GM19452 (cell line): ENCODE data around the gene PFDN4.

ENCODE experiments used
- ATAC-seq: cut with Tn5 transposase; IDR thresholded peaks from one replicate; pipeline ENCODE4 v1.9.1; 2021; ENCODE audit not compliant: unreplicated experiment

PFDN4 gene

GRCh38 chr20:54207743-54208547 lies at the start of gene PFDN4:
PFDN4 (plus strand) TSS chr20:54208087; CDS start chr20:54208101, 14 bp downstream.
- ATAC-seq, result peak; percentile 98

GRCh38 chr20:54158226-54158625 lies 49.7 kb upstream of the PFDN4 start:
- ATAC-seq, result no peak

DNA sequence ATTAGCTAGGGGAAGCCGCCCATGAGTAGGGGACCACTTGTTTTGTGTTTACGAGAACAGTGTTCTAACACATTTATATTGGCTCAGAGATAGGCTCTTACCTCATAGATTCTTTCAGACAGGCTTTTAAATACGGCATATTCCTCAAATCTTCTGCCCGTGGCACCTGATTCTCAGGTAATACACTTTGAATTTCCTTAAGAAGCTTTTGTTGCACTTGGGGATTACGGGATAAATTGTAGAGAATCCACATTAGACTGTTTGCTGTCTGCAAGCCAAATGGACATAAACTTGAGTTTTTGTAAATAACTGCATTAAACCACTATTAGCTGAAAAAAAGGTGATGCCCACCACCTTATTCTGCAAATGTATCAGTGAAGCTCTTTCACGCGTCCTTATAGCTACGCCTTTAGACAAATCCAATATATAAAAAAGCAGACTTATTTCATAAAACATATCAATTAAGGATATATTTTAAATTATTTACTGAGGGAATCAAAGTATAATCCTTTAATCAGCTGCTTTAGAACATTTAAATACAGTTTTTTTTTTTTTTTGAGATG lies 49.0 kb upstream of the PFDN4 start:
- no peak for ATAC-seq

- ATAC-seq, result no peak
Observed at GRCh38 chr20:54160065-54161007, 47.6 kb upstream of the PFDN4 start.

DNA sequence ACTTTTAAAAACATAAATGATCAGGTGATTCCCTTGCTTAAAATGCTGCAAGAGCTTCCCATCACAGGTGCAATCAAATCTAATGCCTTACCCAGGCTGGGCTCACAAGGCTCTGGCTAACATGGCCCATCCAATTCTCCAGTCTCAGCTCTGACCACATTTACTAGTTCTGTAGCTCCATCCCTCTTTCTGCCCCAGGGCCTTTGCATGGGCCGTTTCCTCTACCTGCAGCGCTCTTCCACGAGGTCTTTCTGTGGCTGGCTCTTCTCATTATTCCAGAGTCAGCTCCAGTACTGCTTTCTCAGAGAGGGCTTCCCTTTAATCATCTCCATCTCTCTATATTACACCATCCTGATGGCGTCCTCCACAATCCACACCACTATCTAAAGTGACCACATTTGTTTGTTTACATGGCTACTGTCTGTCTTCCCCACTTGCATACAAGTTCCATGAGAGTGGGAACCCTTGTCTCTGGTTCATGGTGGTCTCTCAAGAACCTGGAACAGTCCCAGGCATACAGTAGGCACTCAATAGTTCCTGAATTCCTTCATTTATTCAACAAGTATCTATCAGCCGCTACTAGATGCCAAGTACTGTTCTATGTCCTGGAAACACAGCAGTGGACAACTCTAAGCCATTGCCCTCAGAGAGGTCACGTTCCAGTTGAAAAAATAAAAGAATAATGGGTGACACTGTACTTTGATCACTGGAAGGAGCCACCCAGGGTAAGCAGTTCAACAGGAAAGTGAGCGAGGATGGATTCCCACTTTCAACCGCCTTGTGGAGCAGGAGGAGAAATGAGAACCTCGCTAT lies 46.7 kb upstream of the PFDN4 start:
- no peak for ATAC-seq

GRCh38 chr20:54161821-54162149 lies 46.1 kb upstream of the PFDN4 start:
- no peak for ATAC-seq

- no peak for ATAC-seq
Observed at GRCh38 chr20:54162378-54163009, 45.4 kb upstream of the PFDN4 start.

DNA sequence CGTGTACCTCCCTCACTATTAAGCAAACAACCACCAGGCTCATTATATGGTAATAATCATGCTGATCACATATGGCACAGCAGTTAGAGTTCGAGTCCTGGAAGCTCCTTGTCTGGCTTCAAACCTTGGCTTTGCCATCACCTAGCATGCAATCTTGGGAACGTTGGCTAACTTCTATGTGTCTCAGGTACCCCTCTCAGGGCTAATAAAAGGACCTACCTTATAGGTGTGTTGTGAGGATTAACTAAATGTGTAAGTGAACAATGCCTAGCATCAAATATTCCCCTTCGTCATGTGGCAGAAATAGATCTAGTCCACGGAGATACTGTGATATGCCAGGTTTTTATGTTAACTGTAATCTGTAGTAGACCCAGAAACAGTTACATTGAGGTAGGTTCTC lies 44.5 kb upstream of the PFDN4 start:
- no peak for ATAC-seq

DNA sequence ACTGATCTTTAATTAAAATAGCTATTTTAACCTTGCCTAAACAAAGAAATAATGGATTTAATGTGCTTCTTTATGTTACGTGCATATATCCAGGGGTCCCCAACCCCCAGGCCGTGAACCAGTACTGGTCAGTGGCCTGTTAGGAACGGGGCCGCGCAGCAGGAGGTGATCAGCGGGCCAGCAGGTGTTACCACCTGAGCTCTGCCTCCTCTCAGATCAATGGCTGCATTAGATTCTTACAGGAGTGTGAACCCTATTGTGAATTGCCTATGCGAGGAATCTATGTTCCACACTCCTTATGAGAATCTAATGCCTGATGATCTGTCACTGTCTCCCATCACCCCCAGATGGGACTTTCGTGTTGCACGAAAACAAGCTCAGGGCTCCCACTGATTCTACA lies 42.9 kb upstream of the PFDN4 start:
- no peak for ATAC-seq

DNA sequence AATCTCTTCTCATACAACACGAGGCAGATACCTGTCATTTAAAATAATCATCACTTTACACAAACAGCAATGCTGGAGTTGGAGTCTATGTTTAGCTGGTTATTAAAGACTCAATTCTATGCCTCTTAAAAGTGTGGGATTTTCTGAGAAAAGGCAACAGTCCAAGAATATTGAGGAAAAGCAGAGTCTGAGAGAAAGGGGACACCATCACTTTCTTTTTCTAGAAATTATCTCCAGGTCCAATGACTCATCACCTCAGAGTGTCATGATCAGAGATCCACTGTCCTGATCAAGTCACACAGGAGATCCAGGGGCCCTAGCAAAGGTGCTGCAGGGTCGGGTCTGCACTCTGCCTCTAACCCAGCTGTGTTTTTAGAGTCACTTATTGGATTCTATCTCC lies 42.1 kb upstream of the PFDN4 start:
- no peak for ATAC-seq

DNA sequence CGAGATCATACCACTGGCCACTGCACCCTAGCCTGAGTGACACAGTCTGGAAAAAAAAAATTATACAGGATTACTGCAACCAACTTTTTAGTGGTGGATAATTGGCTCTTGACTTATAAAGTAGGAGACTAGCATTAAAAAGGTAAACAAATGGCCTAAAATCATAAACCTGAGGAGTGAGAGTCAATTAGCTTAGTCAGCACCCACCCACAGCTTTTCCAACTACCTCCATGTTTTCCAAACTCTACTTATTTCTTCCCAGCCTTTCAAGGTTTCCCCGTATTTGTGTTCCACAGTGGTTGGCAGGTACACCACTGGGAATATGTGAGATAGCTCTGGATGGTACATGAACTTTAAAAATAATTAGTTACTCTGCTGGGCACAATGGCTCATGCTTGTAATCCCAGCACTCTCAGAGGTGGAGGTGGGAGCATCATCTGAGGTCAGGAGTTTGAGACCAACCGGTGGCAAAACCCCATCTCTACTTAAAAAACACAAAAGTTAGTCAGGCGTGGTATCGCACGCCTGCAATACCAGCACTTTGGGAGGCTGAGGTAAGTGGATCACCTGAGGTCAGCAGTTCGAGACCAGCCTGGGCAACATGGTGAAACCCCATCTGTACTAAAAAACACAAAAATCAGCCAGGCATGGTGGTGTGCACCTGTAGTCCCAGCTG lies 40.8 kb upstream of the PFDN4 start:
- ATAC-seq, result no peak

GRCh38 chr20:54167909-54168872 lies 39.7 kb upstream of the PFDN4 start:
- no peak for ATAC-seq

DNA sequence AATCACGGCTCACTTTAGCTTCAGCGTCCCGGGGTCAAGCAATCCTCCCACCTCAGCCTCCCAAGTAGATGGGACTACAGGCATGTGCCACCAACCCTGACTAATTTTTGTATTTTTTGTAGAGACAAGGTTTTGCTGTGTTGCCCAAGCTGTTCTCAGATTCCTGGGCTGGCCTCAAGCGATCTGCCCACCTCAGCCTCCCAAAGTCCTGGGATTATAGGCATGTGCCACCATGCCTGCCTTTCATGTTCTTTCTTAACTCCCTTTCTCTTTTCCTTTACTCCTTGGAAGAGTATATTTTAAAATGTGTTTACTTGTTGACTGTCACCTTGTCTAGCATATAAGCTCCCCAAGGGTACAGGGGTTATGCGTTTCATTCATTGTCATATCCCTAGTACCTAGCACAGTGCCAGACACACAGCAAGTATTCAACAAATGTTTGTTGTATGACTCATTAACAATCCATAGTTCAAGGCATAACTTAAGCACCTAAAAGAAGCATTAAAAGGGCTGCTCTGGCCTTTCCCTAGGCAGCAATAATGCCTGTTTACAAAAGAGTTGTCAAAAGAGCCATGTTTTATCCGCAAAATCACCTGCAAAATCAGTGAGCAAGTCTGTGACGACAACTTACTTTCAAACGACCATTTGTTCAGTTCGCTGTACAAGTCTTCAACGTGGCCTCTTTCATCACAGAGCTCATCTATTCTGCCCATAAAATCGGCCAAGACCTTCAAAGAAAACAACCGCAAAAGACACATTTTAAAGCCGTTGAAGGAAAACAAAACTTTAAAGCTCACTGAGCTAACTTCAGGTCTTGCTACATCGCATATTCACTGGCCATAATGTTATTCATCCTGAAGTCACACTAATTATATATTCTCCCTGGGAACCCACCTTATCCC lies 38.7 kb upstream of the PFDN4 start:
- no peak for ATAC-seq

DNA sequence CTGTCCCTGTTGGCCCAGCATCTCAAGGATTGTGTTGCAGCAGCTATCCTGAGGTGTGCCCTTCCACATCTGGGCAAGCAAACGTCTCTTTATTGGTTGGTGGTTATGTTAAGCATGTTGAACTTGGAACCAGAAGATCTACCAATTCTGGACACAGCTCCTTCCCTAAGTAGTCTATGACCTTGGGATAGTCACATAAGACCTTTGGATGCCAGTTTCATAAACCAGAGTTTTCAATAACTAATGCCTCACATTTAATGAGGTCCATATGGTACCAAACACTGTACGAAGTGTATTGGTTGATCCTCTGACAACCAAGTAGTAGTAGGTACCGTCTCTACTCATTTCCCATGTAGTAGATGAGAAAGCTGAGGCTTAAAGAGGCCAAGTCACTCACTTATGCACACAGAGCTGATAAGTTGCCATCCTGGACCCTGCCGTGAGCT lies 37.8 kb upstream of the PFDN4 start:
- ATAC-seq, result no peak

DNA sequence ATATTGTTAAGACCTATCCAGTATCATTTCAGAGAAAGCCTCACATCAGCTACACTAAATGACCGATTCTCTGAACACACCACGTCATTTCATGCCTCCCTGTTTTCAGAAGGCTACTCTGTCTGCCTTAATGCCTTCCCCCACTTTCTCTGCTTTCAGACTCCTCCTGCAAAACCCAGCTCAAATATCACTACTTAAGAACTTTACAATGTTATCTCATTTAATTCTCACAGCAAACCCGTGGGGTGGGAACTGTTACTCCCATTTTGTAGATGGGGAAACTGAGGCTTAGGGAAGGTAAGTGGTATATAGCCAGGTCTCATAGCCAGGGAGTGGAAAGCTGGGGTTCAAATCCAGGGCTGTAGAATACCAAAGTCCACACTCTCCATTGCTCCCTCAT lies 36.9 kb upstream of the PFDN4 start:
- no peak for ATAC-seq

- no peak for ATAC-seq
Observed at GRCh38 chr20:54172532-54172855, 35.4 kb upstream of the PFDN4 start.

DNA sequence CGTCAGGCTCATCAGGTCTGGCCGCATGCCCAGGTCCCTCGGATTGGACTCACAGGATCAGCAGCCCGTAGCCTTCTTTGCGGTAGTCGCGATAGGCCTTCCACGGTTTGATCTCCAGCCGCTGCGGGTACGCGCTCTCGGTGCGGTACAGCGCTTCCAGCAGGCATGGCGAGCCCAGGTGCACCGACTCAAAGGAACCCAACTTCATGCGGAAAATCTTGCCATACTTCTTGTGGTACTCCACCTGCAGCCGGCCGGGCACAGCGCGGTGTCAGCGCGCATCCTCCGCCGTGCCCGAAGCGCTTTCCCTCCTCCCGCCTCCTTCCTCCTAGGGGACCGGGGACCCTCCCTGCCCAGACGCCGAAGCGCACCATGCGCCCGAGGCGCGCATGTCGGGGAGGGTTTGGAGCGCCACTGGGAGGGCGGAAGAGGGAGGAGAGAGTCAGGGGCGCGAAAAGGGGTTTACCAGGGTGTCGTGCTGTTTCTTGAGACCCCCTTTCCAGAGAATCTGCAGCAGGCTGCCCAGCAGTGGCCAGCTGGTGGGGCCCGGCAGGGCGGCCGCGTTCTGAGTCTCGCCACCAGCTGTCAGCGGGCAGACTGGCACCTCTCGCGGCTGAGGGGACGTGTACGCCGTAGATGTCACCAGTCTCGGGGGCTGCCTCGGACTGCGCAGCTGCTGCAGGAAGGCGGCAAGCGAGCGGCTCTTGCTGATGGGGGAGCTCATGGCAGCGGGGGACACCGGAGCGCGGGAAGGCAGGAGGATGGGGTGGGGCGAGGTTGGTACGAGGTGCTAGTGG lies 34.8 kb upstream of the PFDN4 start:
- ATAC-seq, result no peak
